H9 (cell line): ENCODE results near the gene DAPP1. TPM values are rescaled to one million over a fixed set of nuclear protein-coding genes. Genes with fewer than 3 reads are reported as not detected.

ENCODE experiments used
- DNase-seq: peaks from one replicate; pipeline ENCODE4 v3.0.0-alpha.2; 2017
- H2AFZ ChIP-seq: one replicate; pipeline ENCODE4 v1.6.1; 2013; ENCODE audit warnings: mild to moderate bottlenecking, low read length, control low read depth, moderate library complexity
- H2AK5ac ChIP-seq: 2 replicates; pipeline ENCODE4 v1.6.1; 2013; ENCODE audit warnings: low read length, control low read depth, mixed read lengths; ENCODE audit not compliant: insufficient read length
- H2BK120ac ChIP-seq: one replicate; pipeline ENCODE4 v1.6.1; 2013; ENCODE audit warnings: low read depth, mild to moderate bottlenecking, low read length, control low read depth, inconsistent platforms; ENCODE audit not compliant: poor library complexity, severe bottlenecking
- H2BK12ac ChIP-seq: 2 replicates; pipeline ENCODE4 v1.6.1; 2013; ENCODE audit warnings: low read length, control low read depth, mixed read lengths, low read depth; ENCODE audit not compliant: insufficient read length
- H2BK15ac ChIP-seq: 2 replicates; pipeline ENCODE4 v1.6.1; 2013; ENCODE audit warnings: low read depth, low read length, control low read depth
- H2BK20ac ChIP-seq: one replicate; pipeline ENCODE4 v1.6.1; 2013; ENCODE audit warnings: low read depth, mild to moderate bottlenecking, low read length, control low read depth, inconsistent platforms; ENCODE audit not compliant: poor library complexity, severe bottlenecking
- H2BK5ac ChIP-seq: 2 replicates; pipeline ENCODE4 v1.6.1; 2013; ENCODE audit warnings: low read length, control low read depth, mixed read lengths; ENCODE audit not compliant: insufficient read length
- H3K14ac ChIP-seq: 2 replicates; pipeline ENCODE4 v1.6.1; 2013; ENCODE audit warnings: low read length, control low read depth; ENCODE audit not compliant: insufficient read depth
- H3K18ac ChIP-seq: 2 replicates; pipeline ENCODE4 v1.6.1; 2013; ENCODE audit warnings: low read depth, mild to moderate bottlenecking, mixed read lengths, low read length, control low read depth; ENCODE audit not compliant: insufficient read length
- H3K23ac ChIP-seq: 2 replicates; pipeline ENCODE4 v1.6.1; 2013; ENCODE audit warnings: low read length, control low read depth, mixed read lengths, low read depth; ENCODE audit not compliant: insufficient read length
- H3K23me2 ChIP-seq: 2 replicates; pipeline ENCODE4 v1.6.1; 2013; ENCODE audit warnings: low read depth, mild to moderate bottlenecking, mixed read lengths, low read length, control low read depth; ENCODE audit not compliant: insufficient read length, poor library complexity, severe bottlenecking
- H3K27ac ChIP-seq: 2 replicates; pipeline ENCODE4 v1.5.1; 2013; ENCODE audit warnings: low read length, control low read depth, mixed read lengths, low read depth; ENCODE audit not compliant: insufficient read length
- H3K27me3 ChIP-seq: 2 replicates; pipeline ENCODE4 v1.6.1; 2013; ENCODE audit warnings: low read length, control low read depth, inconsistent platforms; ENCODE audit not compliant: insufficient read depth
- H3K4ac ChIP-seq: 2 replicates; pipeline ENCODE4 v1.6.1; 2013; ENCODE audit warnings: low read depth, mild to moderate bottlenecking, control low read depth, inconsistent platforms, low read length, moderate library complexity
- H3K4me1 ChIP-seq: 2 replicates; pipeline ENCODE4 v1.6.1; 2013; ENCODE audit warnings: low read length, control low read depth, inconsistent platforms; ENCODE audit not compliant: insufficient read depth
- H3K4me2 ChIP-seq: 2 replicates; pipeline ENCODE4 v1.6.1; 2013; ENCODE audit warnings: low read length, control low read depth, mixed read lengths; ENCODE audit not compliant: insufficient read length, insufficient read depth
- H3K56ac ChIP-seq: 2 replicates; pipeline ENCODE4 v1.6.1; 2013; ENCODE audit warnings: low read depth, mild to moderate bottlenecking, mixed read lengths, low read length, control low read depth; ENCODE audit not compliant: insufficient read length
- H3K79me1 ChIP-seq: 2 replicates; pipeline ENCODE4 v1.6.1; 2013; ENCODE audit warnings: low read depth, mild to moderate bottlenecking, moderate library complexity, low read length, control low read depth, inconsistent platforms; ENCODE audit not compliant: insufficient read depth, poor library complexity, severe bottlenecking
- H3K79me2 ChIP-seq: 2 replicates; pipeline ENCODE4 v1.6.1; 2013; ENCODE audit warnings: low read length, control low read depth, inconsistent platforms; ENCODE audit not compliant: insufficient read depth
- H3K9ac ChIP-seq: 2 replicates; pipeline ENCODE4 v1.6.1; 2013; ENCODE audit warnings: low read length, control low read depth, mixed read lengths; ENCODE audit not compliant: insufficient read length; ENCODE audit errors: extremely low read depth
- H3K9me3 ChIP-seq: one replicate; pipeline ENCODE4 v1.6.1; 2013; ENCODE audit warnings: low read depth, low read length, inconsistent platforms; ENCODE audit not compliant: control insufficient read depth
- H3T11ph ChIP-seq: one replicate; pipeline ENCODE4 v1.6.1; 2013; ENCODE audit warnings: mild to moderate bottlenecking, low read length, control low read depth, inconsistent platforms
- H4K20me1 ChIP-seq: one replicate; pipeline ENCODE4 v1.6.1; 2013; ENCODE audit not compliant: control insufficient read depth, insufficient read length, insufficient read depth
- H4K5ac ChIP-seq: 2 replicates; pipeline ENCODE4 v1.6.1; 2013; ENCODE audit warnings: low read depth, mild to moderate bottlenecking, mixed read lengths, low read length, control low read depth; ENCODE audit not compliant: insufficient read length
- H4K8ac ChIP-seq: replicated peaks from 2 replicates; pipeline ENCODE4 v1.6.1; 2013; ENCODE audit warnings: low read length, control low read depth, mixed read lengths, low read depth; ENCODE audit not compliant: insufficient read length
- H4K91ac ChIP-seq: 2 replicates; pipeline ENCODE4 v1.6.1; 2013; ENCODE audit warnings: low read depth, mild to moderate bottlenecking, moderate library complexity, mixed read lengths, low read length, control low read depth; ENCODE audit not compliant: insufficient read length
- H3K27ac Mint-ChIP-seq, 3 experiments: 2 replicates in 2 of 3; 3 replicates in 1 of 3; pipeline ENCODE4 v1.8.0; 2020 to 2021; ENCODE audit warnings: mixed read lengths in 3 of 3, mild to moderate bottlenecking in 1 of 3, moderate library complexity in 1 of 3
- H3K27me3 Mint-ChIP-seq: 2 replicates; pipeline ENCODE4 v1.8.0; 2021; ENCODE audit warnings: low read depth, mild to moderate bottlenecking, moderate library complexity, mixed read lengths
- H3K36me3 Mint-ChIP-seq, 3 experiments: 2 replicates in 2 of 3; 3 replicates in 1 of 3; pipeline ENCODE4 v1.8.0; 2020 to 2021; ENCODE audit warnings: low read depth in 3 of 3, mixed read lengths in 3 of 3; ENCODE audit not compliant: insufficient read depth in 1 of 3
- H3K4me1 Mint-ChIP-seq, 2 experiments: 2 replicates each; pipeline ENCODE4 v1.8.0; 2020; ENCODE audit warnings: mixed read lengths in 2 of 2
- H3K4me3 Mint-ChIP-seq, 2 experiments: 2 replicates in 1 of 2; 3 replicates in 1 of 2; pipeline ENCODE4 v1.8.0; 2020 to 2021; ENCODE audit warnings: mild to moderate bottlenecking in 2 of 2, mixed read lengths in 2 of 2, moderate library complexity in 1 of 2
- H3K9me3 Mint-ChIP-seq, 2 experiments: 2 replicates in 1 of 2; 3 replicates in 1 of 2; pipeline ENCODE4 v1.8.0; 2020; ENCODE audit warnings: mild to moderate bottlenecking in 2 of 2, mixed read lengths in 2 of 2, moderate library complexity in 1 of 2
- CTCF ChIP-seq: fragments of 200-600 bp; sonication (generic); conservative IDR thresholded peaks from 3 replicates; pipeline ENCODE4 v1.8.0; 2021; ENCODE audit warnings: antibody characterized with exemption, mild to moderate bottlenecking
- WGBS: extraction: QIAGEN DNeasy Blood & Tissue Kit; methylation state at CpG from one replicate; pipeline ENCODE4 v1.1.7; 2013; ENCODE audit warnings: missing lambda C conversion rate, low lambda C conversion rate, mixed read lengths; ENCODE audit not compliant: insufficient read length; ENCODE audit errors: extremely low coverage; 5-methylcytosine and 5-hydroxymethylcytosine counted together
- total RNA-seq: library from RNA; stranded (reverse); gene quantifications from 2 replicates; pipeline ENCODE4 v1.2.1, GENCODE V29; 2021

DAPP1 gene
- total RNA-seq, 1 experiment from 2014 or later: not detected

- no CpG with 5 or more reads among the region's 4 CpGs for WGBS
- H3K18ac ChIP-seq: no peak overlapping the region
- no peak for TF ChIP-seq CTCF
- H3K4me2 ChIP-seq: no peak overlapping the region
- no peak overlapping the region for H3K14ac ChIP-seq
- H2BK12ac ChIP-seq: no peak overlapping the region
- no peaks in the 10 kb centered on the region for H3K4me1 ChIP-seq
- no peak overlapping the region for H3K27ac Mint-ChIP-seq
- H3K9me3 Mint-ChIP-seq: peaks cover 10 to 12% of the 10 kb centered on the region in 2 experiments
- H3K9ac ChIP-seq: no peak overlapping the region
- H3K23ac ChIP-seq: no peak overlapping the region
- no peak overlapping the region for H2AK5ac ChIP-seq
- no peak overlapping the region for H2BK15ac ChIP-seq
- H3K4me1 Mint-ChIP-seq: peaks cover 12 to 17% of the 10 kb centered on the region in 2 experiments
- H2BK20ac ChIP-seq: no peak overlapping the region
- H3K56ac ChIP-seq: no peak overlapping the region
- no peak overlapping the region for H3T11ph ChIP-seq
- no peaks in the 10 kb centered on the region for H3K27me3 ChIP-seq
- no peak overlapping the region for H2BK5ac ChIP-seq
- no peak overlapping the region for H4K91ac ChIP-seq
- no peaks in the 10 kb centered on the region for H3K27me3 Mint-ChIP-seq
- no peaks in the 10 kb centered on the region for H3K9me3 ChIP-seq
- no peak overlapping the region for H3K4me3 Mint-ChIP-seq
- no peaks in the 10 kb centered on the region for H4K20me1 ChIP-seq
- no peak overlapping the region for H3K4ac ChIP-seq
- H4K8ac ChIP-seq: no peak overlapping the region
- no peaks in the 10 kb centered on the region for H3K23me2 ChIP-seq
- DNase-seq: no peak
- H2AFZ ChIP-seq: no peak overlapping the region
- no peak overlapping the region for H2BK120ac ChIP-seq
- no peak overlapping the region for H4K5ac ChIP-seq
- peaks cover 5 to 10% (median 10%) of the 10 kb centered on the region in 3 experiments; a peak in 6 of 7 replicates for H3K36me3 Mint-ChIP-seq
- H3K79me2 ChIP-seq: no peaks in the 10 kb centered on the region
- no peaks in the 10 kb centered on the region for H3K79me1 ChIP-seq
- H3K27ac ChIP-seq: no peak overlapping the region
These were observed 13.0 kb upstream of the DAPP1 start for GRCh38 chr4:99803566-99804101.
